Activated naive CD4-positive, alpha-beta T cell treated with Interleukin-2 at 50 U/mL for 16 hours (primary cell): Measurements from ENCODE around the gene GASK1A.
"Not testable (repeated sequence)": the region's sequence is repeated elsewhere in the genome, so short reads cannot be mapped to it uniquely, and the experiment has no call there.

Experiments
- DNase-seq: peaks from one replicate; pipeline ENCODE4 v3.0.0-alpha.2; 2020

GASK1A gene

GRCh38 chr3:43063114-43063513, 84.0 kb downstream of the GASK1A start:
- no peak for DNase-seq

GRCh38 chr3:43070670-43071069, 91.6 kb downstream of the GASK1A start:
- not testable (repeated sequence) for DNase-seq

- no peak for DNase-seq
Measured at GRCh38 chr3:43071313-43071893, 92.3 kb downstream of the GASK1A start.

GRCh38 chr3:43072361-43072760, 93.2 kb downstream of the GASK1A start:
- DNase-seq: no peak

- DNase-seq: no peak
Measured at GRCh38 chr3:43073116-43073835, 94.2 kb downstream of the GASK1A start.

- no peak for DNase-seq
Measured at GRCh38 chr3:43073836-43074220, 94.7 kb downstream of the GASK1A start.

GRCh38 chr3:43074482-43074881, 95.4 kb downstream of the GASK1A start:
- no peak for DNase-seq

GRCh38 chr3:43074901-43075689, 96.0 kb downstream of the GASK1A start:
- DNase-seq: no peak

GRCh38 chr3:43075904-43076661, 97.0 kb downstream of the GASK1A start:
- DNase-seq: no peak

- DNase-seq: no peak
Measured at GRCh38 chr3:43076857-43077256, 97.7 kb downstream of the GASK1A start.

GRCh38 chr3:43077261-43077660, 98.2 kb downstream of the GASK1A start:
- no peak for DNase-seq

- no peak for DNase-seq
Measured at GRCh38 chr3:43077707-43078106, 98.6 kb downstream of the GASK1A start.

- no peak for DNase-seq
Measured at GRCh38 chr3:43079536-43080332, 100.6 kb downstream of the GASK1A start.

- DNase-seq: no peak
Measured at GRCh38 chr3:43080726-43081568, 101.8 kb downstream of the GASK1A start.

GRCh38 chr3:43081796-43082195, 102.7 kb downstream of the GASK1A start:
- no peak for DNase-seq

- DNase-seq: no peak
Measured at GRCh38 chr3:43082457-43082856, 103.3 kb downstream of the GASK1A start.

GRCh38 chr3:43086460-43087165, 107.5 kb downstream of the GASK1A start:
- DNase-seq: no peak

- DNase-seq: no peak
Measured at GRCh38 chr3:43087249-43087776, 108.2 kb downstream of the GASK1A start.

GRCh38 chr3:43089081-43089480, 110.0 kb downstream of the GASK1A start:
- DNase-seq: no peak

GRCh38 chr3:43090238-43090637, 111.1 kb downstream of the GASK1A start:
- DNase-seq: no peak
